Tibial artery (tissue), 4 donors: ENCODE results near the gene CYB561D1.

Experiments
- DNase-seq, 2 donors: peaks; one replicate each; pipeline ENCODE4 v3.0.0-alpha.2; 2019
- H3K27ac ChIP-seq, 2 donors: fragments of 200-600 bp; sonication (generic) in 1 of 2; 1 replicate in 1 of 2; 2 replicates in 1 of 2; pipeline ENCODE4 v1.5.1; 2018 to 2019; ENCODE audit warnings: mild to moderate bottlenecking in 1 of 2
- H3K27me3 ChIP-seq, 2 donors: fragments of 200-600 bp; sonication (generic) in 1 of 2; one replicate each; pipeline versions ENCODE4 v1.5.1 to v1.6.0; 2016 to 2019
- H3K36me3 ChIP-seq, 3 donors: fragments of 200-600 bp; sonication (generic) in 2 of 3; one replicate each; pipeline ENCODE4 v1.5.1; 2016 to 2019; ENCODE audit warnings: mild to moderate bottlenecking in 2 of 3
- H3K4me1 ChIP-seq, 4 donors: fragments of 200-600 bp; sonication (generic) in 2 of 4; 1 replicate in 3 of 4; 2 replicates in 1 of 4; pipeline ENCODE4 v1.5.1; 2016 to 2019
- H3K4me3 ChIP-seq, 2 donors: fragments of 200-600 bp; sonication (generic) in 1 of 2; 1 replicate in 1 of 2; 2 replicates in 1 of 2; pipeline ENCODE4 v1.5.1; 2018 to 2019; ENCODE audit warnings: mild to moderate bottlenecking in 2 of 2
- H3K9me3 ChIP-seq, 3 donors: fragments of 200-600 bp; sonication (generic) in 1 of 3; one replicate each; pipeline ENCODE4 v1.5.1; 2016 to 2019
- intact Hi-C: fragments of 100-400 bp; cut with DNase I; formaldehyde crosslinking; loops from one replicate; pipeline ENCODE4 v1.15.0; 2023; ENCODE audit warnings: low total_unique reads
- TF ChIP-seq, protein P1 (sequence below), 2 experiments: fragments of 200-600 bp in 1 of 2; fragments of 450-650 bp in 1 of 2; IDR thresholded peaks; one replicate each; pipeline ENCODE4 v1.5.1; 2017 to 2019; ENCODE audit warnings: antibody characterized with exemption in 2 of 2, mild to moderate bottlenecking in 1 of 2, moderate library complexity in 1 of 2

Gene CYB561D1

DNA sequence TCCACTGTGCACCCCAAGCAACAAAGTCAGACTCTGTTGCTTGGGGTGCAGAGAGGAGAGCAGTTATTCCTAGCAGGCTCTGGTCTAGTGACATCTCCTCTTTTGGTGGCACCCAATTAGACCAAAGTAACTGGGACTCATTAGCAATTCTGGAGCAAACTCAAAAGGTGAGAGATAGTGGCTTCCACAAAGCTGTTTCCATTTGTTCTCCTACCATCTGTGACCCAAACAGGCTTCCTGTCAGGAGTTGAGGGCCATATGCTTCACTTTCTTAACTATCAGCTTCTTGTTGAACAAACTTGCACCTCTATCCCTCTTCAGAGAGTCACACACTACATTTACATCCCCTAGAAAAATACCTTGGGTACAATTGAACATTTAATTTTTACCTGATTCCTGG, 11.7 kb upstream of the CYB561D1 start:
- H3K27ac ChIP-seq = no peak overlapping the region
- H3K4me3 ChIP-seq = no peak overlapping the region
- peaks cover 0 to 19% (median 16%) of the 10 kb centered on the region in 4 donors for H3K4me1 ChIP-seq
- intact Hi-C loops = loop anchor here (10.0 kb wide), 1 partner anchor 217 kb away; no protein-coding TSS in a partner anchor
- TF ChIP-seq, protein P1, sequence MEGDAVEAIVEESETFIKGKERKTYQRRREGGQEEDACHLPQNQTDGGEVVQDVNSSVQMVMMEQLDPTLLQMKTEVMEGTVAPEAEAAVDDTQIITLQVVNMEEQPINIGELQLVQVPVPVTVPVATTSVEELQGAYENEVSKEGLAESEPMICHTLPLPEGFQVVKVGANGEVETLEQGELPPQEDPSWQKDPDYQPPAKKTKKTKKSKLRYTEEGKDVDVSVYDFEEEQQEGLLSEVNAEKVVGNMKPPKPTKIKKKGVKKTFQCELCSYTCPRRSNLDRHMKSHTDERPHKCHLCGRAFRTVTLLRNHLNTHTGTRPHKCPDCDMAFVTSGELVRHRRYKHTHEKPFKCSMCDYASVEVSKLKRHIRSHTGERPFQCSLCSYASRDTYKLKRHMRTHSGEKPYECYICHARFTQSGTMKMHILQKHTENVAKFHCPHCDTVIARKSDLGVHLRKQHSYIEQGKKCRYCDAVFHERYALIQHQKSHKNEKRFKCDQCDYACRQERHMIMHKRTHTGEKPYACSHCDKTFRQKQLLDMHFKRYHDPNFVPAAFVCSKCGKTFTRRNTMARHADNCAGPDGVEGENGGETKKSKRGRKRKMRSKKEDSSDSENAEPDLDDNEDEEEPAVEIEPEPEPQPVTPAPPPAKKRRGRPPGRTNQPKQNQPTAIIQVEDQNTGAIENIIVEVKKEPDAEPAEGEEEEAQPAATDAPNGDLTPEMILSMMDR (IDR thresholded peaks at IDR 0.05) = no peak
- H3K36me3 ChIP-seq = peaks cover 0 to 5% (median 0%) of the 10 kb centered on the region in 3 donors
- DNase-seq = no peak
- H3K9me3 ChIP-seq = no peaks in the 10 kb centered on the region
- H3K27me3 ChIP-seq = no peaks in the 10 kb centered on the region

DNA sequence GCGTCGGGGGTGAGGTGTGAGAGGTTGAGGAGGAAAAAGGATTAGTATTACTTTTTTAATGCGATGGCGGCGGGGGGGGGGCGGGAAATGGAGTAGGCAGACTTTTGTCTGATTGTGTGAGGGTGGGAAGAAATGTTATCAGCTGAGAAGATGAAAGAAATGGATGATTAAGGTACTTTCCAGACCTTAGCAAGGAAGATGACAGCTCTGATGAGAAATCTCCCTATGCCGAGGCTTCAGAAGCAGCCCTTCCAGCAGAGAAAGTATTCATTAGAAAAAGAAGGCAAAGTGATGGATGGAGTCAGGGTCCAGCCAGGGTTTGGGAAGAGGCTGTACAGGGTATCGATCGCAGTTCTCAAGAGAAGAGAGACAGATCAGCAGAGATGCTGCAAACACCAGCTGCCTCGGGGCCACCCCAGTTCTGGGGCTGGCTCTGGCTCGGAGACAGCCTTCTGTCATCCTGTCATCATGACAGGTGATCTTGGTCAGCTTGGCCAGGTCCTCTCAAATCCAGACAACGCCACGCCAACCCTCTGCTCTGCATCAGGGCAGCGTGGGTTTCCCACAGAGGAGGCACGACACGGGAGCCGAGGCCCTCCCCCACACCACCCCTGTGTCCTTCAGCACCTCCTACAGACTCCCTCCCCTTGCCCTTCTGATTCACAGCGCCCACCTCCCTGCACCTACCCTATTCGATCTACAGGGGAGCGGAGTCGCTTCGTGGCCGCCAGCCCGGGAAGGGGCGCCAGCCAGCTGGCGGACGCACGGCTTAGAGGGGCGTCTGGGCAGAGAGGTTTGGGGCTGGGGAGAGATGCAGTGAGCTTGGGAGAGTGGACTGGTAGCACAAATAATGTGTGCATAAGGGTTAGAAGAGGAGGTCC, 10.9 kb upstream of the CYB561D1 start:
- H3K27ac ChIP-seq = peak overlapping the region; percentile 53 to 97
- no peaks in the 10 kb centered on the region for H3K27me3 ChIP-seq
- intact Hi-C loops = loop anchor here (10.0 kb wide), 1 partner anchor 218 kb away; no protein-coding TSS in a partner anchor
- H3K9me3 ChIP-seq = no peaks in the 10 kb centered on the region
- peaks cover 0 to 19% (median 16%) of the 10 kb centered on the region in 4 donors for H3K4me1 ChIP-seq
- peaks cover 0 to 13% (median 0%) of the 10 kb centered on the region in 3 donors for H3K36me3 ChIP-seq
- DNase-seq = peak in 1 of 2 donors; percentile 73
- TF ChIP-seq, protein P1 (IDR thresholded peaks at IDR 0.05) = no peak
- H3K4me3 ChIP-seq = peak overlapping the region; percentile 60 to 82

DNA sequence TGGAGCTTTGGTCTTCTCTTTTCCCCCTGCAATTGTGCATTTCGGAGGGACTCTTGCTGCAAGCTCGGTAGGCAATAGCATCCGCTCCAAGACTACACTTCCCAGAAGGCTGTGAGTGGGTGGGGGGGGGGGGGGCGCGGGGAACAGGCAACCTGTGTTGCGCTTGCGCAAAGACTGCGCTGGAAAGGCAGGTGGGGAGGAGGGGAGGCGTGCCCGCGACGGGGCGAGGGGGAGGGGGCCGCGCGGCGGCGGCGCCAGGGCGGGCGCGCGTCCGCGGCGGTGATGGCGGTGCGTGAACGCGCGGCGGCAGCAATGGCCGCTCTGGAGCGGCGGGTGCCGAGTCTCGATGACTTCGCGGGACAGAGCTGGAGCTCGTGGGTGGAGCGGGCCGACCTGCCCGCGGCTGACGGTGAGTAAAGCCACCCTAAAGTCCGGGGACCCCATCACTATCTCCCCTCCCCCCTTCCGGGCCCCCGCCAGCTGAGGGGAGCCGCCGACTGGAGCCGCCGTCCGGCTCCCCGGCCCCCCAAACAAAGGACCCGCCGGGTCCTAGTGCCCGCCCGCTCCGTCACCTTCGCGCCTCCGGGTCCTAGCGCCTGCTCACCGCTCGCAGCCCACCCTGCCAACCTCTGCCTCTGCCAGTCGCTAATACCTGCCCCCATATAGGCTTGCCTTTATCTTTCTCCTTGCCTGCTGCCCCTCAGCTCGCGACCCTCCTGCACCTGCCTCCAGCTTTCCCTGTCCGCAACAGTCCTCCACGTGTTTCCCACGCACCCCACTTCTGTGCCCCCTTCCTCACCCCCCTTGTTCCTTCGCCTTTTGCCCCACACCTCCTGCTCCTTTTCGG, 10.0 kb upstream of the CYB561D1 start, which contains the start of gene ATXN7L2:
ATXN7L2 (plus strand) TSS at position 234 of the 847 bp plus-strand sequence; CDS start at position 283, 49 bp downstream.
- TF ChIP-seq, protein P1 (IDR thresholded peaks at IDR 0.05) = no peak
- Histone ChIP-seq H3K27ac (peak within 1 kb of the TSS; percentile 89 to 97), H3K36me3 (peaks cover 0 to 21% (median 3%) of the 10 kb centered on the region in 3 donors), H3K27me3 (no peaks in the 10 kb centered on the region), H3K4me3 (peak within 1 kb of the TSS; percentile 60 to 82), H3K9me3 (no peaks in the 10 kb centered on the region), H3K4me1 (peaks cover 0 to 19% (median 16%) of the 10 kb centered on the region in 4 donors)
- DNase-seq = peak; percentile 88 to 96
- intact Hi-C loops = loop anchor here (10.0 kb wide), 1 partner anchor 219 kb away; no protein-coding TSS in a partner anchor

DNA sequence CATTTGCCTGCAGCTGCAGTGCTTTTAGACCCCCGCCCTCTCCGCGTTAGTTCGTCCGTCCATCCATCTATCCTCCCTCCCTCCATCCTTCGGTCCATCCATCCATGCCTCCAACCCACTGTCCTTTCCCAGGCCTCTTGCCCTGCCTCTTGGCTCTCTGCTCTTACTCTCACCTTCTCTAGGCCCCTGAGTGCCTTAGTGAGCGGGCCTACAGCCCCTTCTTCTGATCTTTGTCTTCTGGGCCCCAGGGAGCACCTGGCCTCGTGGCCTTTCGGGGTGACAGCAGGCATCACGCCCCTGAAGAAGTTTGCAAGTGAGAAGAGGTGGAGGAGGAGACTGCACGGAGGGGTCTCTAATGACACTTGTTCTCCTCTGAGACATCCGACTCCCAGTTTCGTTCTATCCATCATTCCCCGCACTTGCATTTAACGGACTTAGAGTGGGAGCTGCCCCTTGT, 9.3 kb upstream of the CYB561D1 start:
- H3K27ac ChIP-seq = peak overlapping the region; percentile 89 to 97
- H3K9me3 ChIP-seq = no peaks in the 10 kb centered on the region
- TF ChIP-seq, protein P1 (IDR thresholded peaks at IDR 0.05) = no peak
- no peak for DNase-seq
- H3K36me3 ChIP-seq = peaks cover 0 to 28% (median 9%) of the 10 kb centered on the region in 3 donors
- H3K4me3 ChIP-seq = peak overlapping the region; percentile 60 to 82
- intact Hi-C loops = loop anchor here (10.0 kb wide), 1 partner anchor 220 kb away; no protein-coding TSS in a partner anchor
- H3K27me3 ChIP-seq = no peaks in the 10 kb centered on the region
- peaks cover 0 to 19% (median 16%) of the 10 kb centered on the region in 4 donors for H3K4me1 ChIP-seq

DNA sequence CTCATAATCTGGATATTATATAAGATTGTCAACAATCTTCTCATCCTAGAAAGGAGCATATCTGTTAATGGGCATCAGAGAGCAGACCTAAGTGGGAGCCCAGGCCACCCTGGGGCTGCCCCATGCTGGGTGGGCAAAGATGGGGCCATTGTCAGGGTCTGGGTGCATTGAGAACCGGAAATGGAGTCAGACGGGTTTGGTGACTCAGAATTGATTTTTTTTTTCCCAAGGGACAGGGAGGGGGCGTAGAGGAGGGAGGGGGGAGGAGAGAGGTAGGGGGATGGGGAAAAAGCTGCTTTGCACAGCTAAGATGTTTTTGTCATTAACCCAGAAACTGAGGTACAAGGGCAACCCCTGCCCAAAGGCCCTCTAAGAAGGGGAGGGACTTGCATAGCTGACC, 8.9 kb upstream of the CYB561D1 start:
- H3K27me3 ChIP-seq = no peaks in the 10 kb centered on the region
- TF ChIP-seq, protein P1 (IDR thresholded peaks at IDR 0.05) = no peak
- DNase-seq = no peak
- no peak overlapping the region for H3K27ac ChIP-seq
- H3K4me1 ChIP-seq = peaks cover 0 to 19% (median 16%) of the 10 kb centered on the region in 4 donors
- peaks cover 0 to 32% (median 9%) of the 10 kb centered on the region in 3 donors for H3K36me3 ChIP-seq
- no peaks in the 10 kb centered on the region for H3K9me3 ChIP-seq
- peak overlapping the region in 1 of 2 donors; percentile 82 for H3K4me3 ChIP-seq
- intact Hi-C loops = loop anchor here (10.0 kb wide), 1 partner anchor 220 kb away; no protein-coding TSS in a partner anchor
